ENCODE measurements around the gene ADAMTS5. TPM values are rescaled to one million over a fixed set of nuclear protein-coding genes. Genes with fewer than 3 reads are reported as not detected.

ADAMTS5 gene
- total RNA-seq, 1 donor from 2014 or later: 0.26 TPM

- Histone ChIP-seq H3K36me3 (ENCODE audit: control insufficient read depth, insufficient read depth, low read length) (no peaks in the 10 kb centered on the region), H3K27me3 (ENCODE audit: control insufficient read depth, insufficient read depth, low read length) (peaks cover 12% of the 10 kb centered on the region), H3K4me3 (ENCODE audit: low read depth, low read length) (peak overlapping the region; percentile 37)
- no peak for DNase-seq (ENCODE audit: low read depth)
- peak; percentile 45 for TF ChIP-seq CTCF (IDR thresholded peaks at IDR 0.05; ENCODE audit: insufficient read depth, low read length, severe bottlenecking)
- FAIRE-seq: no peak
Measured at GRCh38 chr21:26965040-26965906, 1.6 kb downstream of the ADAMTS5 start.

- FAIRE-seq: no peak
- H3K4me3 ChIP-seq (ENCODE audit: low read depth, low read length): no peak overlapping the region
- no peak for TF ChIP-seq CTCF (IDR thresholded peaks at IDR 0.05; ENCODE audit: insufficient read depth, low read length, severe bottlenecking)
Measured at GRCh38 chr21:26964170-26964778, 2.6 kb downstream of the ADAMTS5 start.

GRCh38 chr21:26962621-26963181, 4.2 kb downstream of the ADAMTS5 start:
- peaks cover 12% of the 10 kb centered on the region for H3K27me3 ChIP-seq (ENCODE audit: control insufficient read depth, insufficient read depth, low read length)
- DNase-seq (ENCODE audit: low read depth) (no peak), FAIRE-seq (no peak)
- no peak for TF ChIP-seq CTCF (IDR thresholded peaks at IDR 0.05; ENCODE audit: insufficient read depth, low read length, severe bottlenecking)
- H3K36me3 ChIP-seq (ENCODE audit: control insufficient read depth, insufficient read depth, low read length): no peaks in the 10 kb centered on the region
- H3K4me3 ChIP-seq (ENCODE audit: low read depth, low read length): no peak overlapping the region

More at GRCh38 chr21:26964170-26964778, 2.6 kb downstream of the ADAMTS5 start:
- H3K27me3 ChIP-seq (ENCODE audit: control insufficient read depth, insufficient read depth, low read length): peaks cover 12% of the 10 kb centered on the region
- H3K36me3 ChIP-seq (ENCODE audit: control insufficient read depth, insufficient read depth, low read length): no peaks in the 10 kb centered on the region
- DNase-seq (ENCODE audit: low read depth): no peak

- FAIRE-seq: no peak
- DNase-seq (ENCODE audit: low read depth): no peak
- Histone ChIP-seq H3K27me3 (ENCODE audit: control insufficient read depth, insufficient read depth, low read length) (peaks cover 12% of the 10 kb centered on the region), H3K4me3 (ENCODE audit: low read depth, low read length) (no peak overlapping the region), H3K36me3 (ENCODE audit: control insufficient read depth, insufficient read depth, low read length) (no peaks in the 10 kb centered on the region)
- TF ChIP-seq CTCF (IDR thresholded peaks at IDR 0.05; ENCODE audit: insufficient read depth, low read length, severe bottlenecking): peak; percentile 23
Measured at GRCh38 chr21:26961698-26962097, 5.2 kb downstream of the ADAMTS5 start.

GRCh38 chr21:26958788-26959187, 8.1 kb downstream of the ADAMTS5 start:
- H3K27me3 ChIP-seq (ENCODE audit: control insufficient read depth, insufficient read depth, low read length): no peaks in the 10 kb centered on the region
- no peak for FAIRE-seq
- TF ChIP-seq CTCF (IDR thresholded peaks at IDR 0.05; ENCODE audit: insufficient read depth, low read length, severe bottlenecking): no peak
- no peaks in the 10 kb centered on the region for H3K36me3 ChIP-seq (ENCODE audit: control insufficient read depth, insufficient read depth, low read length)
- DNase-seq (ENCODE audit: low read depth): no peak
- no peak overlapping the region for H3K4me3 ChIP-seq (ENCODE audit: low read depth, low read length)
